Calu3 (cell line): Measurements from ENCODE around the gene FOXI1. TPM values are rescaled to one million over a fixed set of nuclear protein-coding genes. Genes with fewer than 3 reads are reported as not detected.

Experiments used
- BruUV-seq: library from RNA; stranded (reverse); fragments of 400-500 nt; replicated peaks from 2 replicates; lab custom pipeline; 2021; lab: Mats Ljungman, UMichigan
- CTCF ChIA-PET: fragments of 300-600 bp; sonication (Branson Sonifier 250); formaldehyde crosslinking; loops from one replicate; lab custom pipeline; 2022; ENCODE audit warnings: antibody characterized with exemption; lab: Charles Lee
- DNase-seq: peaks from one replicate; pipeline ENCODE4 v3.0.0; 2022
- H3K27ac Mint-ChIP-seq: one replicate; pipeline ENCODE4 v1.8.0; 2022; ENCODE audit warnings: mixed read lengths; ENCODE audit not compliant: unreplicated experiment
- H3K27me3 Mint-ChIP-seq: one replicate; pipeline ENCODE4 v1.8.0; 2022; ENCODE audit warnings: mixed read lengths; ENCODE audit not compliant: unreplicated experiment
- H3K36me3 Mint-ChIP-seq: one replicate; pipeline ENCODE4 v1.8.0; 2022; ENCODE audit warnings: mild to moderate bottlenecking, moderate library complexity, mixed read lengths; ENCODE audit not compliant: insufficient read depth, unreplicated experiment
- H3K4me1 Mint-ChIP-seq: one replicate; pipeline ENCODE4 v1.8.0; 2022; ENCODE audit warnings: mild to moderate bottlenecking, low read depth, mixed read lengths; ENCODE audit not compliant: unreplicated experiment
- H3K4me3 Mint-ChIP-seq: one replicate; pipeline ENCODE4 v1.8.0; 2022; ENCODE audit warnings: mild to moderate bottlenecking, low read depth, moderate library complexity, mixed read lengths; ENCODE audit not compliant: unreplicated experiment
- H3K9me3 Mint-ChIP-seq: one replicate; pipeline ENCODE4 v1.8.0; 2022; ENCODE audit warnings: low read depth, mixed read lengths; ENCODE audit not compliant: unreplicated experiment
- intact Hi-C: fragments of 100-400 bp; cut with micrococcal nuclease; formaldehyde crosslinking; loops from one replicate; pipeline ENCODE4 v1.10.0; 2022; ENCODE audit not compliant: unreplicated experiment
- total RNA-seq: library from RNA; stranded (reverse); gene quantifications from 2 replicates; pipeline ENCODE4 v1.2.3, GENCODE V29; 2022
- TF ChIP-seq, protein P1 (sequence below): fragments of 200-600 bp; IDR thresholded peaks from one replicate; pipeline ENCODE4 v1.8.0; 2022; ENCODE audit warnings: antibody characterized with exemption; ENCODE audit not compliant: unreplicated experiment

The FOXI1 gene
- total RNA-seq, 1 experiment from 2014 or later = not detected

DNA sequence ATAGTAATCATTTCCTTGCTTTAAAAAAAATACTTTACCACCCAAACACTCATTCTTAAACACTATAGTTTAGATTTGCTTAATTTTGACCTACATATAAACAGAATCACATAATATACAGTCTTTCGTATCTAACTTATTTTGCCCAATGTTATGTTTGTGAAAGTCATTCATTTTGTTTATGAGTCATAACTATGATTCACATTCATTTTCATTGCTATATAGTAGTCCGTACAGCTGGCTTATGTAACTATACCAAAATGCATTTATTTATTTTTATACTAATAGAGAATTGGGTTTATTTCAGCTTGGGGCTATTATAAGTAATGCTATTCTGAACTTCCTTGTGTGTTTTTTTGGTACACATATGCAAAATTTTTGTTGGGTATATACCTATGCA, 33.9 kb upstream of the FOXI1 start:
- H3K27me3 Mint-ChIP-seq = peaks cover 79% of the 10 kb centered on the region
- H3K4me1 Mint-ChIP-seq = no peaks in the 10 kb centered on the region
- BruUV-seq = no TSS peak
- no peak for DNase-seq
- intact Hi-C loops = loop anchor here (5.0 kb wide), 1 partner anchor 369 kb away; no protein-coding TSS in a partner anchor
- no peaks in the 10 kb centered on the region for H3K9me3 Mint-ChIP-seq
- CTCF ChIA-PET = interaction anchor here (2.1 kb wide), 1 partner anchor 145 kb away, joined by 8 read pairs; no protein-coding TSS in a partner anchor
- no peak overlapping the region for H3K27ac Mint-ChIP-seq
- no peak overlapping the region for H3K4me3 Mint-ChIP-seq
- no peaks in the 10 kb centered on the region for H3K36me3 Mint-ChIP-seq
- TF ChIP-seq, protein P1, sequence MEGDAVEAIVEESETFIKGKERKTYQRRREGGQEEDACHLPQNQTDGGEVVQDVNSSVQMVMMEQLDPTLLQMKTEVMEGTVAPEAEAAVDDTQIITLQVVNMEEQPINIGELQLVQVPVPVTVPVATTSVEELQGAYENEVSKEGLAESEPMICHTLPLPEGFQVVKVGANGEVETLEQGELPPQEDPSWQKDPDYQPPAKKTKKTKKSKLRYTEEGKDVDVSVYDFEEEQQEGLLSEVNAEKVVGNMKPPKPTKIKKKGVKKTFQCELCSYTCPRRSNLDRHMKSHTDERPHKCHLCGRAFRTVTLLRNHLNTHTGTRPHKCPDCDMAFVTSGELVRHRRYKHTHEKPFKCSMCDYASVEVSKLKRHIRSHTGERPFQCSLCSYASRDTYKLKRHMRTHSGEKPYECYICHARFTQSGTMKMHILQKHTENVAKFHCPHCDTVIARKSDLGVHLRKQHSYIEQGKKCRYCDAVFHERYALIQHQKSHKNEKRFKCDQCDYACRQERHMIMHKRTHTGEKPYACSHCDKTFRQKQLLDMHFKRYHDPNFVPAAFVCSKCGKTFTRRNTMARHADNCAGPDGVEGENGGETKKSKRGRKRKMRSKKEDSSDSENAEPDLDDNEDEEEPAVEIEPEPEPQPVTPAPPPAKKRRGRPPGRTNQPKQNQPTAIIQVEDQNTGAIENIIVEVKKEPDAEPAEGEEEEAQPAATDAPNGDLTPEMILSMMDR = no peak

- CTCF ChIA-PET = no interaction called here
- H3K4me1 Mint-ChIP-seq = no peaks in the 10 kb centered on the region
- no TSS peak for BruUV-seq
- H3K9me3 Mint-ChIP-seq = no peaks in the 10 kb centered on the region
- no peak overlapping the region for H3K4me3 Mint-ChIP-seq
- no peak overlapping the region for H3K27ac Mint-ChIP-seq
- DNase-seq = no peak
- no peaks in the 10 kb centered on the region for H3K36me3 Mint-ChIP-seq
- TF ChIP-seq, protein P1 = no peak
- intact Hi-C loops = no loop called here
- H3K27me3 Mint-ChIP-seq = peaks cover 75% of the 10 kb centered on the region
Measured at GRCh38 chr5:170075696-170076095, 30.0 kb upstream of the FOXI1 start.

DNA sequence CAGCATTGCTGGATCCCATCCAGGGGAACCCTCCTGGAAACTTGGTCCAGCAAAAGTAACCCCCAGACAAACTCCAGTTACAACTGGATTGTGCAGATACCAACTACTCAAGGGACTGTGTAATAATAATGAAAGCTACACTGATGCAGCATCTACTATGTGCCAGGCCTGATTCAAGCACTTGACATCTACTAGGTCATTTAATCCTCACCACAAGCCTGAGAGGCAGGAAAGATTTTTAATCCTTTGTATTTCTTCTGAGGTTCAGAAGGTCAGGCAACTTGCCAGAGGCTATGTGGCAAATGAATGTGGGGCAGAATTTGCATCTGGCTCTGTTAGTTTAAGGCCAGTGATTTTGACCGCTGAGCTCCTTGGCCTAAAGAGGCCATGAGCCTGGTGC, 29.5 kb upstream of the FOXI1 start:
- Mint-ChIP-seq H3K27ac (no peak overlapping the region), H3K9me3 (no peaks in the 10 kb centered on the region), H3K4me1 (no peaks in the 10 kb centered on the region), H3K27me3 (peaks cover 73% of the 10 kb centered on the region), H3K4me3 (no peak overlapping the region), H3K36me3 (no peaks in the 10 kb centered on the region)
- TF ChIP-seq, protein P1 = no peak
- intact Hi-C loops = no loop called here
- CTCF ChIA-PET = no interaction called here
- DNase-seq = no peak
- no TSS peak for BruUV-seq

DNA sequence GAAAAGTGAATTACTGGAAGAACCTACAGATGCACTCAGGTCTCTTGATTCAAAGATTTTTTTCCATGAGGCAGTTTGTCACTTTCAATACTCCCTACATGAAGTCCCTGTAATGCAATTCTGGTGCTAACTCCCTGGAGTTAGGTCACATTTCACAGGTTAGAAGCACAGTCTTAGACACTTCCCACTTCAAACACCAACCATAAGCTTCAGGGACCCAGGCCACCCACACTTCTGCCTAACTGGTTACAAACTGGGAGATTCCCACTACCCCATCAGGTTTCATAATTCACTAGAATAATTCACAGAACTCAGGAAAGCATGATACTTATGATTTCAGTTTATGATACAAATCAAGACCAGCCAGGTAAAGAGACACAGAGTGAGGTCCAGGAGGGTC, 29.0 kb upstream of the FOXI1 start:
- H3K27me3 Mint-ChIP-seq = peaks cover 73% of the 10 kb centered on the region
- TF ChIP-seq, protein P1 = no peak
- no TSS peak for BruUV-seq
- H3K4me3 Mint-ChIP-seq = no peak overlapping the region
- no peak overlapping the region for H3K27ac Mint-ChIP-seq
- H3K9me3 Mint-ChIP-seq = no peaks in the 10 kb centered on the region
- no peaks in the 10 kb centered on the region for H3K4me1 Mint-ChIP-seq
- intact Hi-C loops = no loop called here
- CTCF ChIA-PET = no interaction called here
- no peak for DNase-seq
- no peaks in the 10 kb centered on the region for H3K36me3 Mint-ChIP-seq
